ENCODE results near the gene PARD6G.
"Not testable (repeated sequence)": the region's sequence is repeated elsewhere in the genome, so short reads cannot be mapped to it uniquely, and the experiment has no call there.

Gene PARD6G, protein sequence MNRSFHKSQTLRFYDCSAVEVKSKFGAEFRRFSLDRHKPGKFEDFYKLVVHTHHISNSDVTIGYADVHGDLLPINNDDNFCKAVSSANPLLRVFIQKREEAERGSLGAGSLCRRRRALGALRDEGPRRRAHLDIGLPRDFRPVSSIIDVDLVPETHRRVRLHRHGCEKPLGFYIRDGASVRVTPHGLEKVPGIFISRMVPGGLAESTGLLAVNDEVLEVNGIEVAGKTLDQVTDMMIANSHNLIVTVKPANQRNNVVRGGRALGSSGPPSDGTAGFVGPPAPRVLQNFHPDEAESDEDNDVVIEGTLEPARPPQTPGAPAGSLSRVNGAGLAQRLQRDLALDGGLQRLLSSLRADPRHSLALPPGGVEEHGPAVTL

DNA sequence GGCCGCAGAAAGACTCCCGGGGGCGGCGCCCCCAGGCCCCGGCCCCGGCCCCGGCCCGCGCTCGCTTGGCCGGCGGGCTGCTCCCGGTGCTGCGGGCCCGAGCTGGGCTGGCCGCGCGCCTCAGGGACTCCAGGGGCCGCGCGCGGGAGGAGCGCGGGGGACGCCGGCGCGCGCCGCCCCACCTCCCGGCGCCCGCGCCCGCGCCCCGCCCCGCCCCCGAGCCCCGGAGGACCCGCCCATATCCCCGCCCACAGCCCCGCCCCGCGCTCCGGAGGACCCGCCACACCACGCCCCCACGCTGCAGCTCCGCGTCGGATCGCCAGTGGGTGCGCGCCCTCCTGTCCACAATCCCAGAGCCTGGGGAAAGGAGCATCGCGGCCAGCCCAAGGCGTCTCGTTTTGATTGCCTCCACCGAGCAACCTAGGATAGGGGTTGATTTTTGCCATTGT, at the start of gene PARD6G:
PARD6G (minus strand) TSS at position 122 of the 449 bp plus-strand sequence. CDS start 166 bp downstream, outside the sequence.
- H3K4me3 ChIP-seq = peak within 1 kb of the TSS; percentile 69 to 93 (median 83)
- peak within 1 kb of the TSS; percentile 65 to 97 (median 89) for H3K27ac ChIP-seq

DNA sequence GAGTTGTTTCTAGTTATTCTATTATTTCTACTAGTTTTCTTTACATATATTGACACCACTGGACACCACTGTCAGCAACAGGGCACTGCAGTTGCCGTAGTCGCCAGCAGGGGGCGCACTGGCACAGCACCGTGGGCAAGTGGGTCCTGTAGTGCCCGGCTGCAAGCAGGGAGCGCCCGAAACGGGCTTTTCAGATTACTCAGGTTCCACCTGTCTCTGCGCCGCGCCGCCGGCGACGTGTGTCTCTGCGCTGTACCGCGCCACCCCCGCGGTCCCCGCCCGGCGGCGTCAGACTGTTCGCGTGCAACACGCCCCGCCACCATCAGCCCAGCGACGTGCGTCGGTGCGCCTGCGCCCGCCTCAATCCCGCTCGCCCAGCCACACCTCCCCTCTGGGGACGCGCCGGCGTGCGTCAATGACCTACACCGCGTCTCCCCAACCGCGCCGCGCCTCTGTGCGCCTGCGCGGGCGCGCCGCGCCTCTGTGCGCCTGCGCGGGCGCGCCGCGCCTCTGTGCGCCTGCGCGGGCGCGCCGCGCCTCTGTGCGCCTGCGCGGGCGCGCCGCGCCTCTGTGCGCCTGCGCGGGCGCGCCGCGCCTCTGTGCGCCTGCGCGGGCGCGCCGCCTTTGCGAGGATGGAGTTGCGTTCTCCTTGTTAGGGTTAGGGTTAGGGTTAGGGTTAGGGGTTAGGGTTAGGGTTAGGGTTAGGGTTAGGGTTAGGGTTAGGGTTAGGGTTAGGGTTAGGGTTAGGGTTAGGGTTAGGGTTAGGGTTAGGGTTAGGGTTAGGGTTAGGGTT, 15.1 kb upstream of the PARD6G start:
- not testable (repeated sequence) for H3K4me3 ChIP-seq, H3K27ac ChIP-seq

DNA sequence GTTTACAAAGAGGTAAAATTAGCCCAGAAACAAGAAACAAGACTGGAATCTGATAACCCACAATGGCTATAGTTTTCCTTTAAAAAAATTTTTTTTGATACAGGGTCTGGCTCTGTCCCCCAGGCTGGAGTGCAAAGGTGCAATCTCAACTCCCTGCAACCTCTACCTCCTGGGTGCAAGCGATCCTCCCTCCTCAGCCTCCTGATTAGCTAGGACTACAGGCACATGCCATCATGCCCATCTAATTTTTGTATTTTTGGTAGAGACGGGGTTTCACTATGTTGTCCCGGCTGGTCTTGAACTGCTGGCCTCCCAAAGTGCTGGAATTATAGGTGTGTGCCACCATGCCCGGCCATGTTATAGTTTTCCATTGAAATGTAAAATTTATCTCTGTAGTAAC, 12.3 kb upstream of the PARD6G start:
- H3K4me3 ChIP-seq = no peak overlapping the region
- H3K27ac ChIP-seq = no peak overlapping the region

DNA sequence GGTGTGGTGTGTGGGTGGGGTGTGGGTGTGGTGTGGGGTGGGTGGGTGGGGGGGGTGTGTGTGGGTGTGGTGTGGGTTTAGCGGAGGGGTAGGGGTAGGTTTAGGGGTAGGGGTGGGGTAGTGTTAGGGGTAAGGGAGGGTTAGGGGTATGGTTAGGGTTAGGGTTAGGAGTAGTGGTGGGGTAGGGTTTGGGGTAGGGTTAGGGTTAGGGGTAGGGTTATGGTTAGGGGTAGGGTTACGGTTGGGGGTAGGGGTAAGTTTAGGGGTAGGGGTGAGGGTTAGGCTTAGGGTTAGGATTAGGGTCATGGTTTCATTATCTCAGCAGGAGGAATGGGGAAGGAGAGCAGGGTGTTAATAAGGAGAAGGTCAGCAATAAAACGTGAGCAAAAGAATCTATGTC, 11.3 kb upstream of the PARD6G start:
- Histone ChIP-seq H3K27ac (no peak overlapping the region), H3K4me3 (no peak overlapping the region)

DNA sequence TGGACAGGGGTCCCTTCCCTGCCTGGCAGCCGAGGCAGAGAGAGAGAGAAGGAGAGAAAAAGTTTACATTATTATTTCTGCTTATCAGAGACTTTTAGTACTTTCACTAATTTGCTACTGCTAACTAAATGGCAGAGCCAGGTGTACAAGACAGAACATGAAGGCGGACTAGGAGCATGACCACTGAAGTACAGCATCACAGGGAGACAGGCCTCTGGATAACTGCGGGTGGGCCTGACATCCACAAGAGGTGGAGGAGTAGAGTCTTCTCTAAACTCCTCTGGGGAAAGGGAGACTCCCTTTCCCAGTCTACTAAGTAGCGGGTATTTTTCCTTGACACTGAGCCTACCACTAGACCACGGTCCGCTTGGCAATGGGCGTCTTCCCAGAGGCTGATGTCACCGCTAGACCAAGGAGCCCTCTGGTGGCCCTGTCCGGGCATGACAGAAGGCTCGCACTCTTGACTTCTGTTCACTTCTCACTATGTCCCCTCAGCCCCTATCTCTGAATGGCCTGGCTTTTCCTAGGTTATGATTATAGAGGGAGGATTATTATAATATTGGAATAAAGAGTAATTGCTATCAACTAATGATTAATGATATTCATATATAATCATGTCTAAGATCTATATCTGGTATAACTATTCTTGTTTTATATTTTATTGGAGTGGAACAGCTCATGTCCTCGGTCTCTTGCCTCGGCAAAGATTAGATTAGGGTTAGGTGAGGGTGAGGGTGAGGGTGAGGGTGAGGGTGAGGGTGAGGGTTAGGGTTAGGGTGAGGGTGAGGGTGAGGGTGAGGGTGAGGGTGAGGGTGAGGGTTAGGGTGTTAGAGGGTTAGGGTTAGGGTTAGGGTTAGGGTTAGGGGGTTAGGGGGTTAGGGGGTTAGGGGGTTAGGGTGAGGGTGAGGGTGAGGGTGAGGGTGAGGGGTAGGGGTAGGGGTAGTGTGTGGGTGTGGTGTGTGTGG, 10.5 kb upstream of the PARD6G start:
- H3K4me3 ChIP-seq = not testable (repeated sequence)

DNA sequence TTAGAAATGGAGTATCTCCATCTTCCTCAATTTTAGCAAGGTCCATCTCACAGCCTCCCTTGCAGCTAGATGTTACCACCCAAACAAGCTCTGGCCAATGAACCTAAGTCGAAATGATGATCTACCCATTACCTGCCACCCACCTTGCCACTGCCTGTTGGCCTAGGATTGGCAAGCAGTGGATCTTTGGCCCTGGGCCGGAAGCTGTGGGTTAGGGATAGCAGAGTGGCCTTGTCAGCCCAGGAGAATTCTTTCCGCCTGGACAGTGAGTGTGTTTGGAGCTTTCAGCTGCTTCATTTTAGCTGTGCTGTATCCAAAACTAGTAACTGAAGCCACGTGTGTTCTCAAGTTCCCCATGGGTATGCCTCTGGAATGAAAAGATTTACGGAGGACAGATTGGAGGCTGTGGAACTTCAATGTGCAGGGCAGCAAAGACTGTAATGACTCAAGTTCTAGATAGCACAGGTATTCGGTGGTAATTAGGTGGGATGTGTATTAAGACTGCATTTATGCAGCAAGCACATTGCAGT, 7.7 kb upstream of the PARD6G start:
- Histone ChIP-seq H3K27ac (no peak overlapping the region), H3K4me3 (no peak overlapping the region)

More for the DNA sequence above, 10.5 kb upstream of the PARD6G start:
- not testable (repeated sequence) for H3K27ac ChIP-seq

DNA sequence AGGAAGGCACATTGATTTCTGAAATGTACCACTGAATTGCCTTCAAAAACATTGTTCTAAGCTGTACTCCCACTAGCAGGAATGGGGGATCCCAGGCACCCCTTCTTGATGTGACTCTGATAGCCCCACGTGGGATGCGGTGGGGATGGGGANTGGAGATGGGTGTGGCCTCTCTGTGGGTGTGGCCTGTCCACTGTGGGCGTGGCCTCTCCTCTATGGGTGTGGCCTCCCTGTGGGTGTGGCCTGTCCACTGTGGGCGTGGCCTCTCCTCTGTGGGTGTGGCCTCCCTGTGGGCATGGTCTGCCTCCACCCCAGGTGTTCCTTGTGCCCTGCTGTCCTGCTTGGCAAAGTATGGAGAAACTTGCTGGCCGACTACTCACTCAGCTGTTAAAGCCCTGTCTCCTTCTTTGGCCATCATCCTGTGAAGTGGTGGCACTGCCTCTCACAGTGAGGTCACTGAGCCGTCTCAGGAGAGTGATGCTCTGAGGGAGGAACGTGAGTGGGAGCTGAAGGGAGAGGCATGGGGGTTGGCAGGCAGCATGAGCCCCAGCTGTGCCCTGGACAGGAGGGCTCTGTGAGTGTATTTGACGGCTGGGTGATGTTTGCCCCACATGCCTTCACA, 6.7 kb upstream of the PARD6G start:
- no peak overlapping the region for H3K27ac ChIP-seq
- no peak overlapping the region for H3K4me3 ChIP-seq

DNA sequence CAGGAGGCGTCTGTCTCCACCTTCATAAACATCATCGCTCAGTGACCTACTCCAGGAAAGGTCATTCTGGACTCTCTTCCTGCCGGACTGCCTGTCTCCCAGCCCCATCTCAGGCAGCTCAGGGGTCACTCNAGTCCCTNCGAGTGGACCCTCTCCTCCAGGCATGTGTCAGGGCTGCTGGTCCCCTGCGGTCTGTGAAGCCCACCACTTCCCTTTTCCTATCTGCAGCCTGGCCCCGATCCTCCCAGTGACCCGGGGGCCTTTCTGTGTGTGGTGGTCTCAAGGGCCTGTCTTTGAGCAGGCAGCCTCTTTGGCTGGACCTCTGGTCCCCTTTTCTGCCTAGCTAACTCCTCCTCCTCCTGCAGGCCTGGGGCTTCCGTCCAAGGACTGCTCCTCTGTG, 5.9 kb upstream of the PARD6G start:
- no peak overlapping the region for H3K4me3 ChIP-seq
- H3K27ac ChIP-seq = no peak overlapping the region

DNA sequence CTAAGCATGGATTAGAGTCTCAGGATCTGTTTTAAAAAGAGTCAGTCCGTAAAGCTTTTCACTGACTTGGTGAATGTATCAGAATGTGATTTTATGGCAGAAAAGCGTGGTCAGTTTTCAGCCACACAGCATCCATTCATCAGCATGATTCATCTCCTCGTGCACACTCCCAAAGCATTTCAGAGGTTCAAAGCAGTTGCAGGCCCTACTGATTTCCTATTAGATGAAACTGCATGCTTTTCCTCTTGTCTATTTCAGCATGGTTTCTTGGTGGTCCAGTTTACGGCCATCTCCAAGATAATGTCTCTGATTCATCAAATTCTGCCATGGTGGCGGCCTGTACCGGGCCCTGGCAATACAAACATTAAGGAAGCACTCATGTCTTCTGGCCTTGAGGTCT, 4.8 kb upstream of the PARD6G start:
- peak overlapping the region in 1 of 21 experiments; percentile 22 for H3K27ac ChIP-seq
- H3K4me3 ChIP-seq = no peak overlapping the region

DNA sequence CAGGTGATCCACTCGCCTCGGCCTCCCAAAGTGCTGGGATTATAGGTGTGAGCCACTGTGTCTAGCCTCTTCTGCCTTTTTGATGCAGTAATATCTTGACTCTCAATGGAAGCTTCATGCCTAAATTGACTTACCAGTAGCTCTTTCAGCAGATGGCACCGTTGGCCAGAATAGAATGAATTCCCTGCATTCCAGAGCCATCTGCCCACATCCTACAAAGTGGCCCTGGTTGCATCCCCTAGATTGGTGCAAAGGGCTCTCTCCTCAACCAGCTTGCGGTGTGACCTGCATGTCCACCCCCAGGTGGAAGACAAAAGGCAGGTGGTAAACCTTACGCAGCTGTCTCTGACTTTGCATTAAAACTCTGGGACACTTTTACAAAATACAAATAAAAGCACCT, 4.4 kb upstream of the PARD6G start:
- H3K4me3 ChIP-seq = no peak overlapping the region
- peak overlapping the region in 1 of 21 experiments; percentile 22 for H3K27ac ChIP-seq

DNA sequence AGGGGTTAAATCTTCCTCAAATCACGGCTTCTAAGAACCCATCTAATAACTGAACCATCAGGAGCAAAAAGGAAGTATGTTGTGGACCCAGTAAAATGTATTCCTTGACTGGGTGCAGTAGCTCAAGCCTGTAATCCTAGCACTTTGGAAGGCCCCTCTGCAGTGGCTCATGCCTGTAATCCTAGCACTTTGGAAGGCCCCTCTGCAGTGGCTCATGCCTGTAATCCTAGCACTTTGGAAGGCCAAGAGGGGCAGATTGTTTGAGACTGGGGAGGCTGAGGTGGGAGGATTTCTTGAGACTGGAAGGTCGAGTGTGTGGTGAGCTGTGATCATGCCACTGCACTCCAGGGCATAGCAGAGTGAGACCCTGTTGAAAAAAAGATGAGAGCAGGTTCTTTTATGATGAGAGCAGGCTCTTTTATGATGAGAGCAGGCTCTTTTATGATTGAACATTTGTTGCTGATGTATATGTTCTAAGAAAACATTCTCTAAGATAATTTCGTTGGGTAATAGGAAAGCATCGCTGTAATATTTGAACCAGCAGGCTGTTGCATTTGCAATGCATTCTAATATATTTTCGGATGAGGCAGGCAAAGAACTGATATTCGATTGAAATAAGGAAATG, 3.5 kb upstream of the PARD6G start:
- Histone ChIP-seq H3K4me3 (no peak overlapping the region), H3K27ac (peak overlapping the region in 9 of 21 experiments; percentile 4 to 69 (median 34))

DNA sequence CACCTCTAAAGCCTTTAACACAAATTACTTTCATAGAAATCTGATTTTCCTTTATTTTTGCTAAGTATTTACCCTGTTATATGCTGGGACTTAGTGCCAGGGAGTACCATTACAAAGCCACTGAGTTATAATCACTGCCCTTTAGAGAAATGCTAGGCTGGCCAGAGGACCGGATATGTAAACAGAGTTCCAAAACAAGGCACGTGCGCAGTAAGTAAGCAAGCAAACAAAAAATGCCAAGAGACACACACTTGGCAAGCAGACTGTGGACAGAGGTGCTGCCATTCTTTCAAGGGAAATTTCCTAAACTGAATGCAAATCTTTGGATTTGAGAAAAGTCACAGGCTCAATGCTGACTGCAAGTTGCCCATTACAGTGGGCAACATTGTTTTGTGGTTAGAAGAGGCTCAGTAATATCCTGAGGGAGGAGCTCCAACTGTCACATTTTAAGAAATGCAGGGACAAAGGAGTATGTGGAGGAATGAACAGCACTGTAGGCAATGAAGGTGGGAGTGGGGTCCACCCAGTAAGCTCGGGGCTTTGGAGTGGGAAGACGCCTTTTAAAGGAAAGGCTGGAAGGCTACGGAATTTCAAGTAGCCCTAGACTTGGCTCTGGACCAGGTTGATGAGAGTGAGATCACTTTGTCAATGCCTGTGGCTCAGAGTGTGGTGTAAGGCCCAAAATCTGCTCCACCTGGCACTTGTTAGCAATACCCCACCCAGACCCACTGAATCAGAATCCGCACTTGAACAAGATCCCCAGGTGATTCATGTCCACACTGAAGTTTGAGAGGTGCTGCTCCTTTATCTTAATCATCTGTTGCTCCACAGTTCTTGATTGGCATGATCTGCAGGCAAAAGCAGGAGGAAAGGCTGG, 2.1 kb upstream of the PARD6G start:
- H3K4me3 ChIP-seq = no peak overlapping the region
- peak overlapping the region in 9 of 21 experiments; percentile 4 to 69 (median 63) for H3K27ac ChIP-seq

DNA sequence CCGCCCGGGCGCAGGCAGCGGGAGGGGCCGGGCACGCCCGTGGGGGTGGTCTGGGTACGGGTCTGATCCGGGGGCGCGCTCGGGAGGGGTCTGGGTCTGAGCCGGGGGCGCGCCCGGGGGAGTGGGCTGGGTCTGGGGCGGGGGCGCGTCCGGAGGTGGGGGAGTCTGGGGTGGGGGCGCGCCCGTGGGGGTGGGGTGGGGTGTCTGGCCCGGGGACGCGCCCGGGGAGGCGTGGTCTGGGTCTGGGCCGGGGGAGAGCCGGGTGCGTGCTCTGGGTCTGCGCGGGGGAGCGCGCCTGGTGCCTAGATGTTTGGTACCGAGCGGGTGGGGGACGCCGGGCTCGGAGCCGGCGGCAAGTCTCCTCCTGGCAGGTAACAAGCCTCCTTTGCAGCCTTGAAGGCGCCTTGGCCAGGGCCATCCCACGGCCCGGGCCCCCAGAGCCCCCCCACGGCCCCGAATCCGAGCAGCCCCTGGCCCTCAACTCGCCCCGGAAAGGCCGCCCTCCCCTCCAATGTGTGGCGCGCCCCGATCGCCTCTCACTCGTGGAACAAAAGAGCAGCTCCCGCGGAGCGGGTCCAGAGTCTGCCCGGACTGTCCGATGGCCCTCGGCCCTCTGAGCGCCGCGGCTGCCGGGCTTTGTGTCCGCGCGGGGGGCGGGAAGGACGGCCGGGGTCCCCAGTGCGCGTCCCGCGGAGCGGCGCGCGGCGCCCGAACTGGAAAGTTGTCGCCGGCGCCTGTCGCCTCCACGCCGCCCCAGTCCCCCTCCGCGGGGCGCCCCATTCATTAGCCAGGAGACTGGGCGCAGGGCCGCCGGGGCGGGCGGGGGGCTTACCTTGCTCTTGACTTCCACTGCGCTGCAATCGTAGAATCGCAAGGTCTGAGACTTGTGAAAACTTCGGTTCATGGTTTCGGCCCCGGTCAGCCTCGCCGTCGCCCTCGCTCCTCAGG, 595 bp downstream of the PARD6G start:
- Histone ChIP-seq H3K27ac (peak overlapping the region; percentile 65 to 97 (median 89)), H3K4me3 (peak overlapping the region; percentile 69 to 93 (median 83))

DNA sequence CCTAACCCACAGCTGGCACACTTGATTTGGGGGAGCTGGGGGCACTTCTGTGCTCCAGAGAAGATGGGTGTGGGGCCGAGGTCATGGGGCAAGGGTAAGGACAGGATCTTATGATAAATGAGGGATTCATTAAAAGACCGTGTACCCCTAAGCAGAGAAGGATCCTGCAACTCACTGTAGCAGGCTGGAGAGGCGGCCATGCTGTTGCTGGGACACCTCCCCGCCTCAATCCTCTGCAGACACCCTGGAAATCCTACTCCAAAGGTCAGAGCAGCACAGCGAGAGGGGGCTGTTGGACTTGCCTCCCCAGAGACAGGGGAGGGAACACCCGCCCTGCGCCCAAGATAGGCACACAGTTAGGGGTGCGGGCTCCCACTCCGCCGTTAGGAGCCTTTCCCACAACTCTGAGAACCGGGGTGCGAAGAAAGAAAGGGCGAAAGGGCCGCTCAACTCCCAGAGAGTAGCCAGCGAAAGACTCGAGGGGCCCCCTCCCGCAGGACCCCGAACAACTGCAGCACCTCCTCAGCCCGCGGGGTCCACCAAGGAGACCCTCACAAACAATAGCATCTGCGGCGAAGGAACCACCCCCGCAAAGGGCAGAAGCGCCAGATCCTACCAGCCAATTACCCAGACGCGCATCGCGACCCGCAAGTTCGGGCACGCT, 1.4 kb downstream of the PARD6G start:
- Histone ChIP-seq H3K4me3 (peak overlapping the region; percentile 69 to 93 (median 83)), H3K27ac (peak overlapping the region in 20 of 21 experiments; percentile 76 to 97 (median 90))

DNA sequence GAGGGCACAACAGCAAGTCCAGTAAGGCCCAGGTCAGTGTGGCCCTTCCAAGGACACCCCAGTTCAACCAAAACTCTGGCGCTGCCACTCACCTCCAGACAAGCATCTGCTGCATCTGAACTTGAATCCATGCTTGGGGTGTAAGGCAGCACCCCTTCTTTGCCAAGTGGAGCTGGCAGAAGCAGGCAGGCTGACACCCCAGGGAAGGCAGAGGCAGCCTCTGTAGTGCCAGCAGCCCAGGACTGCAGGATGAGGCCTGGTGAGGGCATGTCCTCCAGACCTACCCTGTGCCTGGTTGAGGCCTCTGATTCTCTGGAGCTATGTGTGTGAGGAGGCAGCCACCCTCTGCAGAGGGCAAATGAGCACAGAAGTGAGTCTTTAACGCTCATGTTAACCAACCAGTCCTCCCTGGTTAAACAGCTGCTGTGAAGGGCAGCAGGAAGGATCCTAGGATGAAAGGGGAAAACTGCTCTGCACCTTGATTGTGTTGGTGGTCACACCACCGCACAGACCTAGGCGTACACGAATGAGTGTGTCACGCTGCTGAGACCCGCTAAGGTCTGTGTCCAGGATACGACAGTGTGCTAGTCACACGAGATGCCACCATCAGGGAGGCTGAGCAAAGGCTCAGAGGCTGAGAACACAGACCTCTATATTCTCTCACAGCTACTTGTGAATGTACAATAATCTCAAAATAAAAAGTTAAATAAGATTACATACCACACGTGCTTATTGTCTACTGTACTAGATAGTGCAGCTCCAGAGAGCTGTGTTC, 2.2 kb downstream of the PARD6G start:
- H3K4me3 ChIP-seq = peak overlapping the region in 6 of 7 experiments; percentile 69 to 93 (median 84)
- peak overlapping the region in 15 of 21 experiments; percentile 82 to 97 (median 91) for H3K27ac ChIP-seq

Measured in skin epidermis (tissue), 12 donors.